ENCODE results near the gene NCKAP5.

NCKAP5 gene

DNA sequence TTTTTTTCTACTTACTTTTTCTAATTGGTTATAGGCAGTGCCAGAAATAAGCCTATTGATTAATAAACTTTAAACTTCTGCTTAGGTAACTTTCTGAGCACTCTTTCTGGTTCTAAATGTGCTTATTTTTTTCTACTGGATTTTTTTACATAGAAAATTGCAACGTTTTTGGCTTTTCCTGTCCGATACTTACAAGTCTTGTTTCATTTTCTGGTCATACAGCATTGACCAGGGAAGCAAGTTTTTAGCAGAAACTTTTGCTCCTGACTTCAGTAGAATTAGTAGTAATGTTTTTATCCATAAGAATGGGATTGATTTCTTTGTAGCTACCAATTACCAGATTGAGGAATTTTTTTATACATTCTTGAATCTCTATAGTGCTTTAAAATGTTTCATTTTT lies 36.9 kb downstream of the NCKAP5 start:
- Histone ChIP-seq H3K36me3 (no peaks in the 10 kb centered on the region), H3K4me1 (ENCODE audit: control insufficient read depth in 1 of 2, insufficient read depth in 1 of 2, low read depth in 1 of 2, low read length in 1 of 2) (no peaks in the 10 kb centered on the region), H3K27me3 (no peaks in the 10 kb centered on the region), H3K4me3 (ENCODE audit: low read depth in 1 of 2, low read length in 1 of 2) (no peak overlapping the region), H3K9me3 (no peaks in the 10 kb centered on the region), H3K27ac (no peak overlapping the region)
- TF ChIP-seq, protein P1, sequence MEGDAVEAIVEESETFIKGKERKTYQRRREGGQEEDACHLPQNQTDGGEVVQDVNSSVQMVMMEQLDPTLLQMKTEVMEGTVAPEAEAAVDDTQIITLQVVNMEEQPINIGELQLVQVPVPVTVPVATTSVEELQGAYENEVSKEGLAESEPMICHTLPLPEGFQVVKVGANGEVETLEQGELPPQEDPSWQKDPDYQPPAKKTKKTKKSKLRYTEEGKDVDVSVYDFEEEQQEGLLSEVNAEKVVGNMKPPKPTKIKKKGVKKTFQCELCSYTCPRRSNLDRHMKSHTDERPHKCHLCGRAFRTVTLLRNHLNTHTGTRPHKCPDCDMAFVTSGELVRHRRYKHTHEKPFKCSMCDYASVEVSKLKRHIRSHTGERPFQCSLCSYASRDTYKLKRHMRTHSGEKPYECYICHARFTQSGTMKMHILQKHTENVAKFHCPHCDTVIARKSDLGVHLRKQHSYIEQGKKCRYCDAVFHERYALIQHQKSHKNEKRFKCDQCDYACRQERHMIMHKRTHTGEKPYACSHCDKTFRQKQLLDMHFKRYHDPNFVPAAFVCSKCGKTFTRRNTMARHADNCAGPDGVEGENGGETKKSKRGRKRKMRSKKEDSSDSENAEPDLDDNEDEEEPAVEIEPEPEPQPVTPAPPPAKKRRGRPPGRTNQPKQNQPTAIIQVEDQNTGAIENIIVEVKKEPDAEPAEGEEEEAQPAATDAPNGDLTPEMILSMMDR (IDR thresholded peaks at IDR 0.05), result no peak

DNA sequence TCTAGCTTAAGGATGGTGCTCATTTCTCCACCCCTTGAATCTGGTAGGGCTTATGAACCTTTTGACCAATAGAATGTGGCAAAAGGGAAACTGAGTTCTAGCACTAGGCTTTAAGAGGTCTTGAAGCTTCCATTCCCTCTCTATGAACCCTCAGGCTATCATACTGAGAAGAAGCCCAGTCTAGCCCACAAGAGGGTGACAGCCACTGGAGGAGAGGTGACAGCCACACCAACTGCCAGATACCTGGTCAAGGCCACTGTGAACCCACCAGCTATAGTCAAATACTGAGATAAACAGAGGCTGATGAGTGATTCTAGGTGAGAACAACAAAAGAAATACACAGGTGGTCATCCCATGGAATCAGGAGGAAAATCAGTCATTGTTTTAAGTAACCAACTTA lies 37.6 kb downstream of the NCKAP5 start:
- H3K27ac ChIP-seq, result no peak overlapping the region
- no peak overlapping the region for H3K4me3 ChIP-seq (ENCODE audit: low read depth in 1 of 2, low read length in 1 of 2)
- TF ChIP-seq, protein P1 (IDR thresholded peaks at IDR 0.05), result no peak
- no peaks in the 10 kb centered on the region for H3K36me3 ChIP-seq
- H3K4me1 ChIP-seq (ENCODE audit: control insufficient read depth in 1 of 2, insufficient read depth in 1 of 2, low read depth in 1 of 2, low read length in 1 of 2), result no peaks in the 10 kb centered on the region
- no peaks in the 10 kb centered on the region for H3K9me3 ChIP-seq
- no peaks in the 10 kb centered on the region for H3K27me3 ChIP-seq

DNA sequence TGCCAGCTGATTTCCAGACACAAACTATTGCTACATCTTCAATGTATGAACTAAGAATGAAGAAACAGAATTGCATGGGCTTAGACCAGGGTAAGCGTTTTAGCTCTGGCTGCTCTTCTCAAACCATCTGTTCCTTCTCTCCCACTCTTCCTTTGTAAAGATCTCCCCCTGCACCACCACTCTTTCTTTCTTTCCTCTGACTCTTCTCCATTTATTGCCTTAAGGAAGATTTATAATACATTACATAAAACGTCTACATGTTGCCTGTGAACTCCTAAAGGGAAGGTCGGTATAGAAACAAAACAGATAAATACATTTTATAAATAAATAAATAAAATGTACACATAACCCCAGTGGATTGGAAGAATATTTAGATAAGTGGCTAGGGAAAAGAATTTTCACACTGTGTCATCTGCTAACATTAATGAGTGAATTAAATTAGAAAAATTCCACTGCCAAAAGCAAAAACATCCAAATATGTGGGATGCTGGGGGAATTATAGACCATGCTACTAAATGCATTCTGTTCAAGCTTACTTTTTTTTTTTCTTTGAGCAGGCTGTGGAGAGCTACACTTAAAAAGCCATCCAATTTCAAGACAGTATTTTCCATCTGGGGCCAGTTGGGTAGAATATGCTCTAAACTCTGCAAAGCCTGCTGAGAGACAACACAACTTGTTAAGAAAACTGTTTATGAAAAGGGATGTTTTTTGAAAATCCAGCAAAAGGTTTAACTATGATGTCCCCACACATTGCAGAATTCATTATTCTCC lies 41.5 kb downstream of the NCKAP5 start:
- TF ChIP-seq, protein P1 (IDR thresholded peaks at IDR 0.05), result no peak
- Histone ChIP-seq H3K27ac (no peak overlapping the region), H3K27me3 (no peaks in the 10 kb centered on the region)

DNA sequence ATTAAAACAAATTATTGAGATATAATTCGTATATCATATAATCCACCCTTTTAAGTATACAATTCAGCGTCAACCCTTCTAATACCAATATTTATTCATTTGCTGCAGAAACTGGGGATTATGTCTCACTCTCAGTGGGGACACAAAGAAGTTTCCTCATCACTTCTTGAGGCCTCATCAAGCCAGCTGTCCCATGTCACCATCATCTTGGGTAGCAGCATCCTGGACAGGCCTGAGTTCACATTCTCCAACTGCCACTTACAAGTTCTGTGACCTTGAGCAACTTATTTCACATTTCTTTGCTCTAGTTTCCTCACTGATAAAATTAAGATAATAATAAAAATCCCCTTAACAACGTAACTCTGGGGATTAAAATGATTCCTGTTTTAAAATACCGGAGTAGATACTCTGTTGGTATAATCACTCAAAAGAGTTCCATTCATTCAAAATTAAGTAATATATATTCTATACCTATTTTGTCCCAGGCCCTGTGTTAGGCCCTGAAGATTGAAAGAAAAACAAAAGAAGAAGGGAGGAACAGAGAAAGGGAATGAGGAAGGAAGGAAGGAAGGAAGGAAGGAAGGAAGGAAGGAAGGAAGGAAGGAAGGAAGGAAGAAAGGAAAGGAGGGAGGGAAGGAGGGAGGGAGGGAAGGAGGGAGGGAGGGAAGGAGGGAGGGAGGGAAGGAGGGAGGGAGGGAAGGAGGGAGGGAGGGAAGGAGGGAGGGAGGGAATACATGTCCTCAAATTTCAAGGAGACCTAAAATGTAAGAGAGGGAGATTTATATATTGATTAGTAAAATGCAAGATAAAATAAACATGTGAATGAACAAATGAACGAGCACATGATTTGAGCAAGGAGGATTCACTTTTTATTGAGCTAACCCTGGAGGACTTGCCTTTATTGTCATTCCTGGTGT lies 42.4 kb downstream of the NCKAP5 start:
- no peak overlapping the region for H3K27ac ChIP-seq
- no peaks in the 10 kb centered on the region for H3K4me1 ChIP-seq (ENCODE audit: control insufficient read depth in 1 of 2, insufficient read depth in 1 of 2, low read depth in 1 of 2, low read length in 1 of 2)
- TF ChIP-seq, protein P1 (IDR thresholded peaks at IDR 0.05), result no peak
- no peaks in the 10 kb centered on the region for H3K27me3 ChIP-seq
- H3K36me3 ChIP-seq, result no peaks in the 10 kb centered on the region
- H3K9me3 ChIP-seq, result no peaks in the 10 kb centered on the region
- H3K4me3 ChIP-seq (ENCODE audit: low read depth in 1 of 2, low read length in 1 of 2), result no peak overlapping the region

More for the DNA sequence above, 41.5 kb downstream of the NCKAP5 start:
- no peaks in the 10 kb centered on the region for H3K4me1 ChIP-seq (ENCODE audit: control insufficient read depth in 1 of 2, insufficient read depth in 1 of 2, low read depth in 1 of 2, low read length in 1 of 2)
- H3K36me3 ChIP-seq, result no peaks in the 10 kb centered on the region
- no peak overlapping the region for H3K4me3 ChIP-seq (ENCODE audit: low read depth in 1 of 2, low read length in 1 of 2)
- H3K9me3 ChIP-seq, result no peaks in the 10 kb centered on the region

DNA sequence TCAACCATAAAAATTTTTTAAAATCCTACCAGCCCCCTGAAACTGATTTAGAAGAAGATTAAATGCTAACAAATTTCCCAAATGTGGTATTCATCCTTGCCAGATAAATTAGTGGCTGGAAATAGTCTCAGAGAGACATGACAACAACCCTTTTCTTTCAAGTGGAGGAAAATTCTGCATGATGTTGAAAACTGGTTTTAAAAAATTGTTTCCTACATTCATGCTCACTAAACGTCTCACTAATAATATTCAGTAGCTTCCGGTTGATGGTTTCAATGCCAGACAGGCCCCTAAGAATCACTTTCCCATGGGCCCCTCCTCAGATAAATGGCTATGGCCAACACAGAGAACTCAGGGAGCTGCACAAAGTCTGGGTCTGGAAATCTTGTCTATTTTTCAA lies 43.2 kb downstream of the NCKAP5 start:
- H3K9me3 ChIP-seq, result no peaks in the 10 kb centered on the region
- H3K36me3 ChIP-seq, result no peaks in the 10 kb centered on the region
- H3K27me3 ChIP-seq, result no peaks in the 10 kb centered on the region
- no peak overlapping the region for H3K4me3 ChIP-seq (ENCODE audit: low read depth in 1 of 2, low read length in 1 of 2)
- TF ChIP-seq, protein P1 (IDR thresholded peaks at IDR 0.05), result no peak
- no peak overlapping the region for H3K27ac ChIP-seq
- H3K4me1 ChIP-seq (ENCODE audit: control insufficient read depth in 1 of 2, insufficient read depth in 1 of 2, low read depth in 1 of 2, low read length in 1 of 2), result no peaks in the 10 kb centered on the region
